Common myeloid progenitor, CD34-positive (primary cell): ENCODE data around the gene CNTN4.
"Not testable (repeated sequence)": the region's sequence is repeated elsewhere in the genome, so short reads cannot be mapped to it uniquely, and the experiment has no call there.

Experiments
- CTCF ChIA-PET: fragments of 350-600 bp; sonication (Branson Sonifier 250); formaldehyde crosslinking; loops from one replicate; lab custom pipeline; 2021; ENCODE audit warnings: antibody characterized with exemption; lab: Charles Lee
- POLR2A ChIA-PET: fragments of 350-600 bp; sonication (Branson Sonifier 250); formaldehyde crosslinking; loops from one replicate; lab custom pipeline; 2021; ENCODE audit warnings: antibody characterized with exemption; lab: Charles Lee
- DNase-seq, 3 donors: peaks; one replicate each; pipeline versions ENCODE4 v3.0.0 to v3.0.0-alpha.2; 2013
- H3K27ac ChIP-seq, 2 experiments: 1 replicate in 1 of 2; 2 replicates in 1 of 2; pipeline ENCODE4 v1.7.0; 2013; ENCODE audit warnings: inconsistent platforms in 2 of 2, low read length in 2 of 2, mild to moderate bottlenecking in 2 of 2, low read depth in 1 of 2, moderate library complexity in 1 of 2; ENCODE audit not compliant: severe bottlenecking in 2 of 2, insufficient read depth in 1 of 2, poor library complexity in 1 of 2
- H3K27me3 ChIP-seq, 5 experiments: replicated peaks in 2 of 5; 1 replicate in 3 of 5; 2 replicates in 2 of 5; pipeline versions ENCODE4 v1.6.1 to v1.7.0; 2013; ENCODE audit warnings: low read length in 4 of 5, mild to moderate bottlenecking in 2 of 5, moderate library complexity in 2 of 5, inconsistent platforms in 1 of 5; ENCODE audit not compliant: insufficient read depth in 5 of 5, control insufficient read depth in 4 of 5
- H3K36me3 ChIP-seq, 4 experiments: 1 replicate in 2 of 4; 2 replicates in 2 of 4; pipeline versions ENCODE4 v1.6.1 to v1.7.0; 2013; ENCODE audit warnings: low read length in 3 of 4, control low read depth in 1 of 4, mild to moderate bottlenecking in 1 of 4; ENCODE audit not compliant: control insufficient read depth in 4 of 4, insufficient read depth in 4 of 4
- H3K4me1 ChIP-seq, 4 experiments: 1 replicate in 3 of 4; 2 replicates in 1 of 4; pipeline versions ENCODE4 v1.6.1 to v1.7.1; 2013; ENCODE audit warnings: low read length in 3 of 4, mild to moderate bottlenecking in 3 of 4, control low read depth in 1 of 4, inconsistent platforms in 1 of 4, moderate library complexity in 1 of 4; ENCODE audit not compliant: control insufficient read depth in 4 of 4, insufficient read depth in 4 of 4; ENCODE audit errors: control extremely low read depth in 1 of 4
- H3K4me3 ChIP-seq, 7 experiments: 1 replicate in 4 of 7; 2 replicates in 3 of 7; pipeline versions ENCODE4 v1.5.1 to v1.7.0; 2013; ENCODE audit warnings: mild to moderate bottlenecking in 7 of 7, low read length in 6 of 7, moderate library complexity in 6 of 7, inconsistent platforms in 2 of 7, low read depth in 2 of 7, control low read depth in 1 of 7; ENCODE audit not compliant: insufficient read depth in 4 of 7, control insufficient read depth in 1 of 7; ENCODE audit errors: extremely low read depth in 1 of 7
- H3K9me3 ChIP-seq, 5 experiments: 1 replicate in 4 of 5; 2 replicates in 1 of 5; pipeline versions ENCODE4 v1.6.1 to v1.7.1; 2013; ENCODE audit warnings: low read length in 4 of 5, mild to moderate bottlenecking in 2 of 5, inconsistent platforms in 1 of 5, low read depth in 1 of 5, moderate library complexity in 1 of 5; ENCODE audit not compliant: control insufficient read depth in 4 of 5, insufficient read depth in 2 of 5; ENCODE audit errors: control extremely low read depth in 1 of 5
- WGBS: methylation state at CpG from one replicate; pipeline ENCODE4 v1.1.5; 2013; ENCODE audit not compliant: insufficient coverage; 5-methylcytosine and 5-hydroxymethylcytosine counted together

Gene CNTN4

GRCh38 chr3:2984005-2984830 lies 885.6 kb downstream of the CNTN4 start:
- ChIA-PET CTCF (no interaction called here), POLR2A (no interaction called here)
- Histone ChIP-seq H3K27ac (no peak overlapping the region), H3K36me3 (no peaks in the 10 kb centered on the region), H3K4me1 (no peaks in the 10 kb centered on the region), H3K9me3 (no peaks in the 10 kb centered on the region), H3K4me3 (no peak overlapping the region), H3K27me3 (no peaks in the 10 kb centered on the region)
- 94% methylated on average over 4 of the region's 7 CpGs for WGBS
- DNase-seq: no peak

DNA sequence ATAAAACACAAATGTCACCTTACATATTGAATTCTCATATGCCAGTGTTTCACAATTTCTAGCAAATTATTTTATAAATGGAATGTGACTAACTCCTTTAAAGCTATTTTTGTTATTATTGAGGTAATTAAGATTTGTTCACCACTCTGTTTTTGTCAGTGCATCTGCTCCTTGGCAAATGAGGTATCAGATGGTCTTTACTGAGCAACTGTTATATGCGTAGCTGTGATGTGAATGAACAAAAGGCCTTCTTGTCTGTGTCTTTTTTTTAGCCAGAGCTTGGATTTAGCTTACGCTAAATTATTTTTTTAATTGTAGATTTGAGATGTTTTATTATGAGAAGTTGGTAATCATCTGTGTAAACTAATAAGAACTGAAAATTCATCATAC lies 886.2 kb downstream of the CNTN4 start:
- WGBS: no CpG with 5 or more reads among the region's 2 CpGs
- no peak overlapping the region for H3K4me3 ChIP-seq
- no peak overlapping the region for H3K27ac ChIP-seq
- H3K9me3 ChIP-seq: no peaks in the 10 kb centered on the region
- DNase-seq: no peak
- H3K4me1 ChIP-seq: no peaks in the 10 kb centered on the region
- no peaks in the 10 kb centered on the region for H3K36me3 ChIP-seq
- POLR2A ChIA-PET: no interaction called here
- no peaks in the 10 kb centered on the region for H3K27me3 ChIP-seq
- CTCF ChIA-PET: no interaction called here

DNA sequence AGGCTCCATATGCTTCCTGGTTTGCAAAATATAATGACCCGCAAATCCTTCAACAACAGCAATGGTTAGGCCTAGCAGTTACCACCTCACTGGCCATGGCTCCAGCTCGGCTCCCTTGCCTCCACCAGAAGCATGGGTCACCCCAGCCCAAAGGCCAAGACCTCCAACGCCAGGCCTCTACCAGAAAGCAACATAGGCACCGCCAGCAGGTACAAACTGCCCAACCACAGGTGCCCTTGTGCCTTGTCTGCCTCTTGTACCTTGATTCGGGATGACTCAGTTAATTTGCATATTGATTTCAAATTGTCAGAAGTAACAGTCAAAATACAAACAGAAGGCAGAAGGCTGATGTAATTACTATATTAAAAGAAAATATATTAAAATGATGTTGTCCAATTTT lies 886.8 kb downstream of the CNTN4 start:
- H3K9me3 ChIP-seq: no peaks in the 10 kb centered on the region
- no peaks in the 10 kb centered on the region for H3K36me3 ChIP-seq
- H3K27me3 ChIP-seq: no peaks in the 10 kb centered on the region
- no peak for DNase-seq
- ChIA-PET POLR2A (no interaction called here), CTCF (no interaction called here)
- no peak overlapping the region for H3K4me3 ChIP-seq
- H3K27ac ChIP-seq: no peak overlapping the region
- no peaks in the 10 kb centered on the region for H3K4me1 ChIP-seq
- WGBS: 96% methylated on average over 4 of the region's 5 CpGs

DNA sequence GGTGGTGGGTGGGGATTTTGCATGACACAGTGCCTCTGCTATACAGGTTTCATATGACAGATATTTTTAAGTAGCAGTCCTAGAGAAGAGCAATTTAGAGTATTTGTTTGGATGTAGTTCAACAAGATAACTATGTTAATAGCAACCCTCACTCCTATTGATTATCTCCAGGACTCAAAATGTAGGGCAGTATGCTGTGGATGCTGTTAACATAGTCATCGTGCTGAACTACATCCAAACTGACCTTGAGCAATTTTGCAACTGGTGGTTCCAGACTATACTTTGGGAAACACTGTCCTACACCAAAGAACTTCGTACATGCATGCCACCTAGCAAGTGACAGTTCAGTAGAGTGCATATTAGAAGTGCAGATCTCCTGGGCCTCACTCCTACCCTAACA lies 893.9 kb downstream of the CNTN4 start:
- Histone ChIP-seq H3K27me3 (no peaks in the 10 kb centered on the region), H3K4me1 (peaks cover 0 to 3% (median 0%) of the 10 kb centered on the region in 4 experiments), H3K4me3 (no peak overlapping the region), H3K9me3 (no peaks in the 10 kb centered on the region), H3K36me3 (no peaks in the 10 kb centered on the region), H3K27ac (no peak overlapping the region)
- no peak for DNase-seq
- CTCF ChIA-PET: no interaction called here
- POLR2A ChIA-PET: no interaction called here
- WGBS: 92% methylated on average over 2 of the region's 2 CpGs

DNA sequence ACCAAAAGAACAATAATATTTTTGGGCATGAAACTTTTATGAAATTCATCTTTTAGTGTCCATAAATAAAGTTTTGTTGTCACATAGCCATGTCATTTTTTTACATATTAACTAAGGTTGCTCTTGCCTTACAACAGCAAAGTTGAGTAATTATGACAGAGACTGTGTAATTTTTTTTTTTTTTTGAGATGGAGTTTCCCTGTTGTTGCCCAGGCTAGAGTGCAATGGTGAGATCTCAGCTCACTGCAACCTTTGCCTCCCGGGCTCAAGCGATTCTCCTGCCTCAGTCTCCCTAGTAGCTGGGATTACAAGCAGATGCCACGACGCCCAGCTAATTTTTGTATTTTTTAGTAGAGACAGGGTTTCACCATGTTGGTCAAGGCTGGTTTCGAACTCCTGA lies 894.5 kb downstream of the CNTN4 start:
- H3K27me3 ChIP-seq, H3K9me3 ChIP-seq, POLR2A ChIA-PET, H3K27ac ChIP-seq, DNase-seq, H3K4me1 ChIP-seq, CTCF ChIA-PET, H3K36me3 ChIP-seq, H3K4me3 ChIP-seq: not testable (repeated sequence)
- 100% methylated on average over 4 of the region's 5 CpGs for WGBS

- no peaks in the 10 kb centered on the region for H3K27me3 ChIP-seq
- DNase-seq: no peak
- H3K36me3 ChIP-seq: no peaks in the 10 kb centered on the region
- POLR2A ChIA-PET: no interaction called here
- H3K4me1 ChIP-seq: peaks cover 0 to 3% (median 0%) of the 10 kb centered on the region in 4 experiments
- no peak overlapping the region for H3K4me3 ChIP-seq
- H3K27ac ChIP-seq: no peak overlapping the region
- H3K9me3 ChIP-seq: no peaks in the 10 kb centered on the region
- no CpG with 5 or more reads among the region's 1 CpG for WGBS
- CTCF ChIA-PET: no interaction called here
These were observed 895.1 kb downstream of the CNTN4 start for GRCh38 chr3:2993736-2994135.

DNA sequence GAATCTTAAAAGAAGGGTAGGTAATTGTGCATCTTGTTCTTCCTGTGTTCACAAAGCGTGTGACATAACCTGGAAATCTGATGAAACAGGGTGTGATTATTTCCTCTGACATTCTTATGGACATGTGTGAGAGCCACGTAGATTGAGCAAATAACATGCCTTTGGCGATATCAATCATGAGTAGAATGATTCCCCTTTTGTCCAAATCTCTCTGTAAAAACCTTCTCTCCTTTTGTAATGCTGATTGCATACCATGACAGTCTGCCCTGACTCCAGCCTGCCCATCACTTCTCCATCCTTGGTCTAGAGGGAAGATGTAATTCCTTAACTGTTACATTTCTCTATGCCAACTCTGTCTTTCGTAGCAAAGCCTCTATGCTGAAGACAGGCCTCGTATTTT lies 896.5 kb downstream of the CNTN4 start:
- Histone ChIP-seq H3K4me3 (no peak overlapping the region), H3K27me3 (no peaks in the 10 kb centered on the region), H3K4me1 (peaks cover 0 to 3% (median 0%) of the 10 kb centered on the region in 4 experiments), H3K36me3 (no peaks in the 10 kb centered on the region), H3K27ac (no peak overlapping the region), H3K9me3 (no peaks in the 10 kb centered on the region)
- no peak for DNase-seq
- 100% methylated on average over 1 of the region's 5 CpGs for WGBS
- POLR2A ChIA-PET: no interaction called here
- CTCF ChIA-PET: no interaction called here
